Measurements from ENCODE around the gene ATP1A3. TPM values are rescaled to one million over a fixed set of nuclear protein-coding genes. Genes with fewer than 3 reads are reported as not detected.

ATP1A3 gene
- total RNA-seq, 1 experiment from 2014 or later: 34.2 TPM

GRCh38 chr19:41990028-41990427 is 4.0 kb downstream of the ATP1A3 start:
- no peak for TF ChIP-seq ETV6 (CRISPR knock-in tag; IDR thresholded peaks at IDR 0.05)
- no peak for TF ChIP-seq SOX15 (CRISPR knock-in tag; IDR thresholded peaks at IDR 0.05)
- no peak for TF ChIP-seq ELF4 (CRISPR knock-in tag; IDR thresholded peaks at IDR 0.05; ENCODE audit: low read depth)
- no peak for TF ChIP-seq ATF3 (CRISPR knock-in tag; conservative IDR thresholded peaks at IDR 0.05)
- TF ChIP-seq JAZF1 (CRISPR knock-in tag; IDR thresholded peaks at IDR 0.05): no peak
- no peak for TF ChIP-seq ARID4B (CRISPR knock-in tag; IDR thresholded peaks at IDR 0.05; ENCODE audit: borderline replicate concordance)
- TF ChIP-seq NR2C2 (CRISPR knock-in tag; IDR thresholded peaks at IDR 0.05): no peak
- TF ChIP-seq MLX (CRISPR knock-in tag; IDR thresholded peaks at IDR 0.05): no peak
- TF ChIP-seq ZBTB21 (CRISPR knock-in tag; IDR thresholded peaks at IDR 0.05; ENCODE audit: borderline replicate concordance): no peak
- no peak for TF ChIP-seq ZNF232 (CRISPR knock-in tag; IDR thresholded peaks at IDR 0.05)
- TF ChIP-seq STAT6 (CRISPR knock-in tag; conservative IDR thresholded peaks at IDR 0.05; ENCODE audit: low read depth): no peak
- TF ChIP-seq IRF1 (CRISPR knock-in tag; IDR thresholded peaks at IDR 0.05): no peak
- TF ChIP-seq ESRRA (CRISPR knock-in tag; IDR thresholded peaks at IDR 0.05; ENCODE audit: borderline replicate concordance): no peak
- TF ChIP-seq KAT7 (CRISPR knock-in tag; IDR thresholded peaks at IDR 0.05; ENCODE audit: borderline replicate concordance): no peak
- no peak for TF ChIP-seq ZNF396 (CRISPR knock-in tag; IDR thresholded peaks at IDR 0.05; ENCODE audit: borderline replicate concordance)
- no peak for TF ChIP-seq TCF7 (CRISPR knock-in tag; IDR thresholded peaks at IDR 0.05; ENCODE audit: low read depth)
- TF ChIP-seq ZSCAN18 (CRISPR knock-in tag; IDR thresholded peaks at IDR 0.05): no peak
- Mint-ChIP-seq H3K4me1 (peaks cover 9% of the 10 kb centered on the region), H3K4me3 (no peak overlapping the region), H3K36me3 (peaks cover 7% of the 10 kb centered on the region), H3K9me3 (no peaks in the 10 kb centered on the region), H3K27ac (no peak overlapping the region), H3K27me3 (ENCODE audit: low read depth) (peaks cover 12% of the 10 kb centered on the region)
- ChIA-PET POLR2A (no interaction called here), CTCF (no interaction called here)
- ATAC-seq (no peak), DNase-seq (ENCODE audit: low spot score) (no peak)

All from WTC11 (cell line).